Activated CD4-positive, alpha-beta memory T cell treated with anti-CD3 and anti-CD28 coated beads, Interleukin-2, amount 10 ng/mL, durations not matched to agents 7 days and 5 days (primary cell): ENCODE results near the gene C6orf136. TPM values are rescaled to one million over a fixed set of nuclear protein-coding genes. Genes with fewer than 3 reads are reported as not detected.

ENCODE experiments used
- CTCF ChIA-PET: fragments of 350-600 bp; sonication (Branson Sonifier 250); formaldehyde crosslinking; loops from one replicate; lab custom pipeline; 2021; ENCODE audit warnings: antibody characterized with exemption, inconsistent platforms; lab: Charles Lee
- POLR2A ChIA-PET: fragments of 350-600 bp; sonication (Branson Sonifier 250); formaldehyde crosslinking; loops from one replicate; lab custom pipeline; 2021; ENCODE audit warnings: antibody characterized with exemption; lab: Charles Lee
- DNase-seq: peaks from one replicate; pipeline ENCODE4 v3.0.0-alpha.2; 2020
- H3K27ac Mint-ChIP-seq: one replicate; pipeline ENCODE4 v1.8.0; 2021; ENCODE audit warnings: mild to moderate bottlenecking, mixed read lengths
- H3K27me3 Mint-ChIP-seq: one replicate; pipeline ENCODE4 v1.8.0; 2021; ENCODE audit warnings: mixed read lengths
- H3K36me3 Mint-ChIP-seq: one replicate; pipeline ENCODE4 v1.8.0; 2021; ENCODE audit warnings: low read depth, mixed read lengths
- H3K4me1 Mint-ChIP-seq: one replicate; pipeline ENCODE4 v1.8.0; 2021; ENCODE audit warnings: mixed read lengths
- H3K4me3 Mint-ChIP-seq: one replicate; pipeline ENCODE4 v1.8.0; 2021; ENCODE audit warnings: mild to moderate bottlenecking, mixed read lengths
- H3K9me3 Mint-ChIP-seq: one replicate; pipeline ENCODE4 v1.8.0; 2021; ENCODE audit warnings: mixed read lengths
- total RNA-seq, 2 experiments: library from RNA; stranded (reverse); gene quantifications; one replicate each; pipeline ENCODE4 v1.2.3, GENCODE V29; 2021

Gene C6orf136
- total RNA-seq, 2 experiments from 2014 or later, result 21.7 to 24.4 TPM

DNA sequence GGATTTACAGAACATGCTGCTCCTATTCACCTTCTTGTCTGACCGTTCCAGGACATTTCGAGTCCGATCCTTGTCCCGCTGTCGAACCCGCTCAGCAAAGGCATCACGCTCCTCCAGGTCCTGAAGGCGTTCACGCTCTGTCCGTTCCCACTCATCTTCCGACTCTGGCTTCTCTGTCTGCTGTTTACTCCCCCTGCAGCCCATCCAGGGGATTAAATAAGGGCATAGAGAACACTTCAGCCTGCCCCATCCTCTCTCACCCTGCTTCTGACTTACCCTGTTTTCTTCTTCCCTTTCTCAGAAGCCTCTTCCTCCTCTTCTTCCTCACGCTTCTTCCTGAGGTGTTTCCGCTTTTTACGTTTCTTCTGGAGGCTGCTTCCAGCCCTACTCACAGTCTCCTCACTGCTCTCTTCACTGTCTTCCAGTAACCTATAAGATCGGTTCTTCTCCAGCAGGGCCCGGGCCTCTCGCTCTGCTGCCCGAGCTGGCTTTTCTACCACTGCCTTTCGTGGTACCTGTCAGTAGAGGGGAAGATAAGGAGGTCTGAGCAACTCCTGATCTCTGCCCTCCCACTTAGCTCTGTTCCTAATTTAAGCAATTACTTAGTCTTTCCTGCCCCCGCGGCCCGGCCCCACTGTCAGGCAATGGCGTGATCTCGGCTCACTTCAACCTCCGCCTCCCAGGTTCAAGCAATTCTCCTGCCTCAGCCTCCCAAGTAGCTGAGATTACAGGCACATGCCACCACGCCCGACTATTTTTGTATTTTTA lies 24.0 kb downstream of the C6orf136 start:
- Mint-ChIP-seq H3K4me1 (peaks cover 40% of the 10 kb centered on the region), H3K27ac (peak overlapping the region; percentile 26), H3K36me3 (peaks cover 38% of the 10 kb centered on the region), H3K9me3 (no peaks in the 10 kb centered on the region), H3K27me3 (no peaks in the 10 kb centered on the region), H3K4me3 (peak overlapping the region; percentile 47)
- no peak for DNase-seq
- POLR2A ChIA-PET, result interaction anchor here (1.0 to 4.2 kb wide), 5 partner anchors 11 to 56 kb away, joined by 3 to 31 read pairs (median 23); partner anchors contain the start of genes MRPS18B, PPP1R10 and TUBB
- CTCF ChIA-PET, result interaction anchor here (2.1 to 15.7 kb wide), 4 partner anchors 30 to 189 kb away, joined by 8 to 626 read pairs (median 11); partner anchors contain the start of genes MDC1 and TUBB

DNA sequence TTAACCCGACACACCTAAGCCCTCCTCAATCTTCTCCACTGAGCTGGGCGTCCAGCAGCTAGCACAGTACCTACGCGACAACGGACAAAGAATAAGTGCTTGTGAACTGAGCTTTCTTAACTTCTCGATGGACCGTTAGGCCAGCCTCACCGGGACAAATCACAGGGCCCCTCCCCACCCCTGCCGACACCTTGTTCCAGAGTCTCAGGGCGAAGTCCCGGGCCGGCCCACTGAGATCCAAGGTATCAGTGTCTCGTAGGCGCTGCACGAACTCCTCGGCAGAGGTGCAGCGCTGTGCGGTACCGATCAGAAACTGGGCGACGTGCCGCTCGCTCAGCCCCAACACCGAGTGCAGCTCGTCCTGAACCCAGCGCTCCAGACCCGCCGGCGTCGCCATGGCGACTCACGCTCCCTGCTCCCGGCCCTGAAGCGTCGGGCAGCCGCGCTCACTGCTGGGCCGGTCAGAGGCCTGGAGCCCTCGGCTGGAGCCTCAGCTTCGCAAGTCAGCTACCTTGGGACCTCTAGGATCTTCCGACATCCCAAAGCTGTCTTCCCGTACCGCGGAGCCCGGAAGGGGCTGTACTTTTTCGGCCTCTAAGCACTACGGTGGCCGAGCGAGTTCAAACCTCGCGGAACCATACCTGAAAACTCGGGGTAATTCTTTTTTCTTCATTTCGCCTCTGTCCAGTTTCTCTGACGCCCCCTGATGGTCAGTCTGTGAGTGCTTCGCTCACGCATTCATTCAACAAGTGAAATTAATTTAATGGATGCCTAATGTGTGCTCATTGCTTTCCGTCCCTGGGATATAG lies 25.7 kb downstream of the C6orf136 start, which contains the start of gene DHX16:
DHX16 (minus strand) TSS at position 562 of the 809 bp plus-strand sequence; CDS start at position 397, 165 bp downstream.
- Mint-ChIP-seq H3K36me3 (peaks cover 45% of the 10 kb centered on the region), H3K9me3 (no peaks in the 10 kb centered on the region)

DNA sequence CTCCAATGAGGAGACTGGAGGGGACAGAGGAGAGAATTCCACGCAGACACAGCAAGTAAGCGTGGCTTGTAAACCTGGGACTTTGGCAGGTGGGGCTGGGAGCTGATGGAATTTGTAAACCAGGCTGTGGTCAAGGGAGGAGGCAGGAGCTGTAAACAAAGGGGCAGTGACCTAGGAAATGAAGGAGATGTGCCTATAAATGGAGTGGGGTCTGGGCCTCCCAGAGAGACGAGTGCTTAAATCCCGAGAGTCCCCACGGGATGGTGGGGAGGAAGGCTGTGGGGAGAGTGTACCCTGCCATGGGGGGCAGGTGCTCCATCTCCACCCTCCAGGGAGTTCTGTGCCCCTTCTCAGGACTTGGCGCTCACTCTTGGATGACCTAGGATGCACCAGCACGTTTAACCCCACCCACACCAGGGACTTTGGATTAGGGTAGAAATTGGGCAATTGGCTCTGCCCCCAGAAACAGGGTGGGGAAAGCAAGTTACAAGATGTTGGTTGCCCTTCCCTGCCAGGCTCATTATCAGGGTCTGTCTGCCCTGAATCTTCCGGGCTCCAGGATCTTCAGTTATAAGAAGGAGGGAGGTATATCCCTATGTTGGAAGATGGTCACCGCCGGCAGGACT lies 29.8 kb downstream of the C6orf136 start:
- H3K27me3 Mint-ChIP-seq, result no peaks in the 10 kb centered on the region
- H3K4me3 Mint-ChIP-seq, result no peak overlapping the region
- ChIA-PET CTCF (interaction anchor here (0.7 to 15.7 kb wide), 2 partner anchors 36 to 51 kb away, joined by 3 to 626 read pairs; partner anchors contain the start of genes MDC1 and TUBB), POLR2A (interaction anchor here (1.7 to 3.4 kb wide), 3 partner anchors 11 to 54 kb away, joined by 5 to 29 read pairs (median 6); no protein-coding TSS in a partner anchor)
- DNase-seq, result no peak
- peak overlapping the region; percentile 16 for H3K27ac Mint-ChIP-seq
- peaks cover 46% of the 10 kb centered on the region for H3K4me1 Mint-ChIP-seq
- no peaks in the 10 kb centered on the region for H3K9me3 Mint-ChIP-seq
- peaks cover 55% of the 10 kb centered on the region for H3K36me3 Mint-ChIP-seq

More for the DNA sequence above, 25.7 kb downstream of the C6orf136 start, which contains the start of gene DHX16:
- DNase-seq, result peak; percentile 92
- Mint-ChIP-seq H3K4me1 (peaks cover 42% of the 10 kb centered on the region), H3K27me3 (no peaks in the 10 kb centered on the region), H3K4me3 (peak within 1 kb of the TSS; percentile 89), H3K27ac (peak within 1 kb of the TSS; percentile 18)
- CTCF ChIA-PET, result interaction anchor here (0.5 to 15.7 kb wide), 27 partner anchors 8 to 415 kb away, joined by 3 to 626 read pairs (median 4); partner anchors contain the start of genes ABCF1, MDC1 and TUBB
- POLR2A ChIA-PET, result interaction anchor here (0.7 to 4.2 kb wide), 14 partner anchors 9 to 116 kb away, joined by 3 to 31 read pairs (median 6); partner anchors contain the start of genes MDC1, MRPS18B, PPP1R10 and PRR3

DNA sequence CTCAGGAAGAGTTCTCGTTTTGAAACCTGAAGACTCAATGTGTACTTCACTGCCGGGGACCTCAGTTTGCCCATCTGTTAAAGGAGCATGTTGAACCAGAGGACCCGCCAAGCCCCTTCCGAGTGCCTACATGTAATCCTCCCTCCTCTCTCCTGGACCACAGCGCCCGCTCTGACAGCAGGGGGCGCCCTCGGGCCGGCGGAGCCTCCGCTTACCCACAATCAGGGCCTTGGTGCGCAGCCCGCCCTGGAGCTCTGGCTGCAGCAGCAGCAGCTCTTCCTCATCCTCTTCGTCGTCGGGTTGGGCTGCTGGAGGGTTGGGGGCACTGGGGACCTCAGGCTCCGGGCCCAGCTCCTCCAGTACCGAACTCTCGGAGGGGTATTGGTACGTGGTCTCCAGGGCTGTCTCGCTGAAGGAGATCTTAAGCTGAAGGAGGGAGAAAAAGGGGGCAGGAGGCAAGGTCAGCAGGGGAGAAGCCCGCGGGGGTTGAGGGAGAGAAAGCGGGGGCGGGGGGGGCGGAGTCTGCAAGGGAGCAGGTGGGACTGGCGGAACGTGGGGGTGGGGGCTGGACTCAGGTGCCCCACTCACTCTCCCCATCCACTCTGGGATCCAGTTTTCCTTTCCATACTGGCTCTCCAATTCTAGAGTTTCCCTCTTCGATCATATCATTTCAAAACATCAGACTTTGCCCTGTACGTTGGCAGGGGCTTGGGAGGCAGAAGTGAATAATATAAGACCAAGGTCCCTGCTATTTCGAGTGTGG lies 32.2 kb downstream of the C6orf136 start:
- DNase-seq, result peak; percentile 93
- CTCF ChIA-PET, result interaction anchor here (0.5 to 15.7 kb wide), 23 partner anchors 10 to 939 kb away, joined by 3 to 626 read pairs (median 4); partner anchors contain the start of genes MDC1, MRPS18B, NRM and PPP1R10

DNA sequence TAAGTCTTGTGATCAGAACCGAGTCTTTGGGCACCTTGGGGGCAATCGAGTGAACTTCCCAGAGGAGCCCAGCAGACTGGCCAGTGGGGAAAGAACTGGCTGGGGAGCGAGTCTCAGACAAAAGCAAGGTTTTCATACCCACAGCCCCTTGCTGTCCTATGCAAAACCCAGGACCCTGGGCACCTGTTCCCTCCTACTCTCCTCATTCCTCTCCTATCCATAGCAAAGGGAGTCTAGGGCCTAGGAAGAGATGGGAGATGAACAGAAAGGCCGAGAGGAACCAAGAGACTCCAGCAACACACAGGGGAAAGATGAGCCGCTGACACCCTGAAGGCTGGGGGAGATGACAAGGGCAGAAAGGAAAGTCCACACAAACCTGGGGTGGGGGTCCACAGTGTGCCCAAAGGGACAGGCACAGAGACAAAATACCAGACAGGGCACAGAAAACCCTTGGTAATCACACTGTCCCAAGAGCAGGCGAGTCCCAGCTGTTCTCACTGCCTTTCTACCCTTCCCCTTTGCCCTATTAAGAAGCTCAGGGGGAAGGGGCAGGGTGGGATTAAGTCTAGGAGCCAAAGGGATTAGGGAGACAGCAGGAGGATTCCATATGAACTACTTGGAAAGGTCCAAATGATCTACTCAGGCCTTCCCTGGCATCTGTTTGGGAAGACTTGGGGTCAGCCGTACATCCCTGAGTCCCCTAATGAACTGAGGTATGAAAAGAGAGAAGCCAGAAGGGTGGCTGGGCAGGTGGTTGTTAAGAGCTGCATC lies 33.0 kb downstream of the C6orf136 start:
- ChIA-PET POLR2A (interaction anchor here (0.8 to 8.5 kb wide), 10 partner anchors 8 to 189 kb away, joined by 3 to 561 read pairs (median 10); partner anchors contain the start of genes DHX16, MDC1, MRPS18B and NRM), CTCF (interaction anchor here (0.5 to 15.7 kb wide), 18 partner anchors 7 to 471 kb away, joined by 3 to 626 read pairs (median 4); partner anchors contain the start of genes DHX16, MDC1, MRPS18B and NRM)
- H3K27ac Mint-ChIP-seq, result peak overlapping the region; percentile 95
- DNase-seq, result no peak
- H3K9me3 Mint-ChIP-seq, result no peaks in the 10 kb centered on the region
- H3K36me3 Mint-ChIP-seq, result peaks cover 86% of the 10 kb centered on the region
- peaks cover 35% of the 10 kb centered on the region for H3K4me1 Mint-ChIP-seq
- peak overlapping the region; percentile 93 for H3K4me3 Mint-ChIP-seq
- H3K27me3 Mint-ChIP-seq, result no peaks in the 10 kb centered on the region

More for the DNA sequence above, 32.2 kb downstream of the C6orf136 start:
- Mint-ChIP-seq H3K27ac (peak overlapping the region; percentile 95), H3K36me3 (peaks cover 79% of the 10 kb centered on the region), H3K4me1 (peaks cover 35% of the 10 kb centered on the region), H3K4me3 (peak overlapping the region; percentile 93), H3K27me3 (no peaks in the 10 kb centered on the region), H3K9me3 (no peaks in the 10 kb centered on the region)
- POLR2A ChIA-PET, result interaction anchor here (0.7 to 8.5 kb wide), 14 partner anchors 9 to 188 kb away, joined by 3 to 561 read pairs (median 5); partner anchors contain the start of genes ATAT1, FLOT1, MDC1 and MRPS18B

DNA sequence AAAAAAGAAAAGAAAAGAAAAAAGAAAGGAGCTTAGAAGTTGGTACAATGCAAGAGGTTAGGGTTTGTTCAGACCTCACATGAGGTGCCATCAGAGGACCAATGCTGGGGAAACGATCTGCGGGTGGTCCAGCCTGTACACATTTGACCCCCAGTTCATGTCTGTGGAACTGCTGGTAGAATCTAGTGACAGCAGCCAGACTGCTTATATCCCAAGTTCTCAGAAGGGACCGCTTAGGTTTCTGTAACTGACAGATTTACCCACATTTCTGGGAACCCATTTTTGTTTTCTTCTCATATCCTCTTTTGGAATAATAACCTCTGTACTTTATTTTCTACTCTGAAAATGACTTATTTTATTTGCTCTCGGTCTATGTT lies 34.8 kb downstream of the C6orf136 start:
- Mint-ChIP-seq H3K4me1 (peaks cover 27% of the 10 kb centered on the region), H3K27ac (peak overlapping the region; percentile 95), H3K36me3 (peaks cover 89% of the 10 kb centered on the region), H3K9me3 (no peaks in the 10 kb centered on the region), H3K27me3 (no peaks in the 10 kb centered on the region), H3K4me3 (peak overlapping the region; percentile 93)
- DNase-seq, result peak; percentile 34
- CTCF ChIA-PET, result interaction anchor here (0.7 to 15.7 kb wide), 7 partner anchors 9 to 233 kb away, joined by 3 to 626 read pairs (median 3); partner anchors contain the start of genes DHX16, MDC1, TUBB and VARS2
- POLR2A ChIA-PET, result interaction anchor here (0.8 to 8.5 kb wide), 13 partner anchors 10 to 149 kb away, joined by 3 to 561 read pairs (median 17); partner anchors contain the start of genes DHX16, MDC1, MRPS18B and NRM

DNA sequence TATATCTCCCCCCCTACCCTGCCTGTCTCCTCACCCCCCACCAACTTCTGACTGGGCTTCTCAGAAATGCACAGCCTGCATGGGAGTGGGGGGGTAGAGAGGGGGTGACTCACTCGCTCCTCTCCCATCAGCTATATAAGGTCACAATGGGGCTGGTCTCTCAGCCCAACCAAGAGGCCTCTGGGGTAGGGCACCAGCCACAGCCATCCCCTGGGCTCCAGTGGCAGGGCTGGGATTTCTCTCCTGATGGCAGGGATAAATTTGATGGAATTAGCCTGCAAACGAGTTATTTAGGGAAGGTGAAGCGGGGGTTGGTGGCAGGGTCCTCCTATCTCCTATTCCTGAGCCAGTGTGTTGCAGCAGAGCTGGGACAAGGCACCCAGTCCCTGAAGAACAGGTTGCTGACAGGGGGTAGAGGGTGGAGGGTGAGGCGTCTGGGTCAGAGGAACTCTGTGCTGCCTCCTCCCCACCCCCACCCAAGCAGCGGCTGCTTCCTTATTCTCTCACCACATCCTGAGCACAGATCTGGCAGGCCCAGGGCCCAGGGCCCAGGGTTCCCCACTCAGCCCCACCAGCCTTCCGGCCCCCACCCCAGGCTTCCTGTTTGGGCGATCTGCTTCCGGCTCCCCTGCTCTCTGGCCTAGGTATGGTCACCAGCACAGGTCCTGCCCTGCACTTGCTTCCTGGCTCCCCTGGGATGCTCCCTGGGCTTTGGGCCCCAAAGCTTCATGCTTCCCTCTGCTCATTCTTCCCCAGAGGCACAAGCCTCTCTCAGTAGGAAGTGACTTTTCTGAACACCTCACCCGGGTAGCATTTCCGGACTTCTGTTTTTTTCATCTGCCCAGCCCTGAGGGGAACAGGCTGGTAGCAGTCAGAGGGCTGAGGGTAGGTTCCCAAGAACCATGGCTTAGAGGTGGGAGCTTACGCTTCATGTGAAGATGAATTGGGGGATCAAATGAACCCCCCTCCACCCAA lies 35.5 kb downstream of the C6orf136 start:
- Mint-ChIP-seq H3K4me1 (peaks cover 24% of the 10 kb centered on the region), H3K27me3 (no peaks in the 10 kb centered on the region)
- CTCF ChIA-PET, result interaction anchor here (0.7 to 15.7 kb wide), 7 partner anchors 10 to 232 kb away, joined by 3 to 626 read pairs (median 3); partner anchors contain the start of genes DHX16, MDC1, TUBB and VARS2

DNA sequence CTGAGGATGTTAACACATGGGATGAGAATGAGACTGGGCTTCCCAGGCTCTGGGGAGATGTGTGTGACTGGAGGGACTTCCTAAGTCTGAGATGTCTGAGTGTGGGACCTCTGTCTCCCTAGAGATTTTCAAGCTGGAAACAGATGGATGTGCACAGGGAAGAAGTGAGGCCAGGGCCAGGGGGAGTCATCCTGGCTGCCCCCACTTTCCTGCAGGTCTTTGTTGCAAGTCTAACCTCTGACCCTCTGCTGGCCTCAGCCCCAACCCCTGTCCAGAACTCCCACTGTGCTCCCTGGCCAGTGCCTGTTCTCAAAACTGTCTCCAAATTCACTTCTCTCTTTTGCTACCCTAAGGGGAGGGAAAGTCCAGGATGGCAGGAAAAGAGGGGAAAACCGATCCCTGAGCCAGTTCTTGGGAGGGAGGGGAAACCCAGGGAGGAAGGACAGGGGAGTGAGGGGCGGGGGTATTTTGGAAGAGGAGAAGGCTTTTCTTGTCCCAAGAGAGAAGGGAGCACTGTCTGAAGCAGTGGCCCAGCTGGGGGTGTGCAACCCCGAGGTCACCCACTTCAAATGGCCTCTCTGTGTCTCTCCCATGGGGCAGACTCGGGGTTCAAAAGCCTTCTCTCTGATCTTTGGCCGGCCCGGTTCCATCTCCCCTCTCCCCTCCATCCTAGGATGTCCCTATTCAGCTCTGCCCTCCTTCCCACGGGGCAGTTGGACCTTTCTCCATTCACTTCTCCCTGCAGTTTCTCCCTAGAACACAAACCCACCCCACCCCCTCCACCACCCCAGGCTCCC lies 36.4 kb downstream of the C6orf136 start:
- H3K4me3 Mint-ChIP-seq, result peak overlapping the region; percentile 93

More for the DNA sequence above, 35.5 kb downstream of the C6orf136 start:
- peak; percentile 94 for DNase-seq
- Mint-ChIP-seq H3K4me3 (peak overlapping the region; percentile 93), H3K36me3 (peaks cover 83% of the 10 kb centered on the region), H3K27ac (peak overlapping the region; percentile 95), H3K9me3 (no peaks in the 10 kb centered on the region)
- POLR2A ChIA-PET, result interaction anchor here (0.8 to 8.5 kb wide), 15 partner anchors 9 to 190 kb away, joined by 3 to 561 read pairs (median 5); partner anchors contain the start of genes DHX16, MDC1, MRPS18B and NRM

More for the DNA sequence above, 36.4 kb downstream of the C6orf136 start:
- peaks cover 86% of the 10 kb centered on the region for H3K36me3 Mint-ChIP-seq
- ChIA-PET POLR2A (interaction anchor here (1.0 to 8.5 kb wide), 11 partner anchors 8 to 126 kb away, joined by 3 to 561 read pairs (median 17); partner anchors contain the start of genes DHX16, MDC1, MRPS18B and NRM), CTCF (interaction anchor here (0.5 to 15.7 kb wide), 3 partner anchors 11 to 1107 kb away, joined by 4 to 626 read pairs (median 15); partner anchors contain the start of genes DHX16, MDC1 and TUBB)
- peak; percentile 26 for DNase-seq
- H3K4me1 Mint-ChIP-seq, result peaks cover 31% of the 10 kb centered on the region
- H3K9me3 Mint-ChIP-seq, result no peaks in the 10 kb centered on the region
- no peaks in the 10 kb centered on the region for H3K27me3 Mint-ChIP-seq
- peak overlapping the region; percentile 95 for H3K27ac Mint-ChIP-seq
